Skin of body (tissue), 2 donors: ENCODE results near the gene PEX11A. TPM values are rescaled to one million over a fixed set of nuclear protein-coding genes. Genes with fewer than 3 reads are reported as not detected.

Experiments used
- small RNA-seq: library from RNA; depleted of rRNA; stranded (forward); fragments of <200 nt; gene quantifications from one replicate; pipeline ENCODE3, GENCODE V24; 2014; ENCODE audit warnings: low replicate concordance
- total RNA-seq: library from RNA; depleted of rRNA; stranded (reverse); fragments of >200 nt; gene quantifications from one replicate; pipeline ENCODE4 v1.2.3, GENCODE V29; 2014

Gene PEX11A
- total RNA-seq, 1 donor from 2014 or later, result 10.7 TPM

Small RNA genes within 50 kb of the gene (small RNA-seq; reads per million reads assigned to genes)
- gene RNU6-132P, result not detected

Other genes starting within 250 kb of the PEX11A start
- 13.3 TPM for gene RHCG, start 194.2 kb downstream of the PEX11A start, total RNA-seq
- 2.4 TPM for gene TICRR, start 115.3 kb downstream of the PEX11A start, total RNA-seq
- 7.0 TPM for gene KIF7, start 35.3 kb downstream of the PEX11A start, total RNA-seq
- gene PLIN1, start 11.4 kb downstream of the PEX11A start, total RNA-seq, result 119 TPM
- 0.20 TPM for gene WDR93, start 57 bp upstream of the PEX11A start, total RNA-seq
- gene MESP1, start 60.5 kb upstream of the PEX11A start, total RNA-seq, result 1.6 TPM
- 0.30 TPM for gene MESP2, start 85.6 kb upstream of the PEX11A start, total RNA-seq
- 9.4 TPM for gene ANPEP, start 124.1 kb upstream of the PEX11A start, total RNA-seq
- 34.5 TPM for gene AP3S2, start 203.2 kb upstream of the PEX11A start, total RNA-seq
- 14.2 TPM for gene ARPIN, start 222.2 kb upstream of the PEX11A start, total RNA-seq